T-cell (primary cell): ENCODE data around the gene TNRC6B. TPM values are rescaled to one million over a fixed set of nuclear protein-coding genes. Genes with fewer than 3 reads are reported as not detected.
A peak's percentile ranks its signal among the peaks of the same experiment; 100 is the strongest.

ENCODE experiments used
- ATAC-seq, 4 experiments: fragments of 200-7000 bp in 3 of 4; fragments of 150-1000 bp in 1 of 4; cut with Tn5 transposase; replicated peaks in 1 of 4; 1 replicate in 3 of 4; 2 replicates in 1 of 4; pipeline ENCODE4 v1.10.0; 2021; ENCODE audit warnings: moderate library complexity in 3 of 4, mild to moderate bottlenecking in 2 of 4, moderate number of reproducible peaks in 1 of 4
- CTCF ChIA-PET, 2 donors: fragments of 300-600 bp; sonication (Branson Sonifier 250); formaldehyde crosslinking; loops; one replicate each; lab custom pipeline; 2022; ENCODE audit warnings: antibody characterized with exemption in 2 of 2; lab: Charles Lee
- POLR2A ChIA-PET, 2 donors: fragments of 300-600 bp; sonication (Branson Sonifier 250); formaldehyde crosslinking; loops; one replicate each; lab custom pipeline; 2022; ENCODE audit warnings: antibody characterized with exemption in 2 of 2; lab: Charles Lee
- DNase-seq, 35 experiments: peaks; one replicate each; pipeline versions ENCODE4 v3.0.0 to v3.0.0-alpha.2; 2013 to 2023
- H3K27ac ChIP-seq: one replicate; pipeline ENCODE4 v1.5.1; 2013; ENCODE audit warnings: low read length
- H3K27me3 ChIP-seq, 2 experiments: replicated peaks in 1 of 2; 1 replicate in 1 of 2; 2 replicates in 1 of 2; pipeline versions ENCODE4 v1.6.1 to v1.7.0; 2013; ENCODE audit warnings: low read length in 1 of 2, mixed read lengths in 1 of 2; ENCODE audit not compliant: control insufficient read depth in 2 of 2, insufficient read depth in 2 of 2; ENCODE audit errors: extremely low read depth in 1 of 2
- H3K36me3 ChIP-seq, 2 donors: 1 replicate in 1 of 2; 2 replicates in 1 of 2; pipeline versions ENCODE4 v1.6.1 to v1.7.0; 2013; ENCODE audit warnings: low read length in 1 of 2; ENCODE audit not compliant: control insufficient read depth in 2 of 2, insufficient read depth in 1 of 2; ENCODE audit errors: extremely low read depth in 1 of 2
- H3K4me1 ChIP-seq, 2 experiments: 1 replicate in 1 of 2; 2 replicates in 1 of 2; pipeline versions ENCODE4 v1.6.1 to v1.7.0; 2013; ENCODE audit warnings: low read length in 2 of 2, mixed read lengths in 1 of 2; ENCODE audit not compliant: insufficient read depth in 2 of 2, control insufficient read depth in 1 of 2; ENCODE audit errors: extremely low read depth in 1 of 2
- H3K4me3 ChIP-seq, 2 donors: 1 replicate in 1 of 2; 2 replicates in 1 of 2; pipeline versions ENCODE4 v1.5.1 to v1.7.0; 2013; ENCODE audit warnings: mild to moderate bottlenecking in 2 of 2, low read length in 1 of 2, moderate library complexity in 1 of 2; ENCODE audit not compliant: control insufficient read depth in 1 of 2; ENCODE audit errors: extremely low read depth in 1 of 2
- H3K9me3 ChIP-seq: 2 replicates; pipeline ENCODE4 v1.7.0; 2013
- H3K27ac Mint-ChIP-seq, 2 donors: one replicate each; pipeline ENCODE4 v1.8.0; 2020 to 2021; ENCODE audit warnings: mild to moderate bottlenecking in 2 of 2, mixed read lengths in 2 of 2
- H3K27me3 Mint-ChIP-seq, 2 donors: one replicate each; pipeline ENCODE4 v1.8.0; 2021 to 2022; ENCODE audit warnings: mixed read lengths in 2 of 2
- H3K36me3 Mint-ChIP-seq: one replicate; pipeline ENCODE4 v1.8.0; 2021; ENCODE audit warnings: mixed read lengths
- H3K4me1 Mint-ChIP-seq, 3 donors: one replicate each; pipeline ENCODE4 v1.8.0; 2020 to 2022; ENCODE audit warnings: mixed read lengths in 3 of 3, mild to moderate bottlenecking in 1 of 3
- H3K4me3 Mint-ChIP-seq, 3 donors: one replicate each; pipeline ENCODE4 v1.8.0; 2020 to 2022; ENCODE audit warnings: mild to moderate bottlenecking in 3 of 3, mixed read lengths in 3 of 3, moderate library complexity in 3 of 3
- H3K9me3 Mint-ChIP-seq, 3 donors: one replicate each; pipeline ENCODE4 v1.8.0; 2020 to 2022; ENCODE audit warnings: mixed read lengths in 3 of 3
- WGBS: methylation state at CpG from one replicate; pipeline ENCODE4 v1.1.5; 2013; ENCODE audit warnings: missing lambda C conversion rate; ENCODE audit not compliant: insufficient coverage; 5-methylcytosine and 5-hydroxymethylcytosine counted together
- total RNA-seq, 35 experiments: library from RNA in 6 of 35; stranded (reverse) in 6 of 35; fragments of 120-200 nt in 1 of 35; gene quantifications; one replicate each; pipeline versions ENCODE4 v1.2.1 to v1.2.4 and lab custom pipeline; 2013 to 2026

TNRC6B gene
- total RNA-seq, 5 donors from 2014 or later (not counting 1 experiment from before 2014, with no cell fraction given): 122 to 173 (median 143) TPM

DNA sequence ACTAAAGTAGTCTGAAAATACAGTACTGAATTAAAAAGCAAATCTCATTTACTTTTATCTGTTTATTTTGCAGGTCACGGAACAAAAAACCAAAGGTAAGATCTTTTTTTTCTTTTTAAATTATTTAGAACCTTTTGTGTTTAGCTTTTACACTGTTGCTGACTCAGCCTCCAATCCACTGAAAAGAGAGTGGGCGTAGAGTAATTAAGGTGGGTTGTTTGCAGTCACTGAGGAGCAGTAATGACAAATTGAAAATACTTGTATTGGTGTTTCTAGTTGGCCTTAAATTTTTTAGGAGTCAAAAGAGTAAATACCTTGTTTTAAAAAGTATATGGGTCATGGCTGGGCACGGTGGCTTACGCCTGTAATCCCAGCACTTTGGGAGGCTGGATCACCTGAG lies 73.4 kb downstream of the TNRC6B start:
- Mint-ChIP-seq H3K36me3 (peaks cover 41% of the 10 kb centered on the region), H3K4me1 (peaks cover 70 to 85% (median 83%) of the 10 kb centered on the region in 3 donors), H3K27me3 (no peaks in the 10 kb centered on the region), H3K9me3 (no peaks in the 10 kb centered on the region), H3K4me3 (no peak overlapping the region), H3K27ac (peak overlapping the region; percentile 33 to 68)
- ChIA-PET CTCF (interaction anchor here (0.6 to 1.3 kb wide), 3 partner anchors 9 to 123 kb away, joined by 3 to 4 read pairs (median 3); no protein-coding TSS in a partner anchor), POLR2A (interaction anchor here (0.6 to 0.7 kb wide), 2 partner anchors 30 to 62 kb away, joined by 3 to 4 read pairs; no protein-coding TSS in a partner anchor)
- H3K36me3 ChIP-seq: peaks cover 3 to 26% of the 10 kb centered on the region in 2 donors
- no peak for DNase-seq
- H3K9me3 ChIP-seq: no peaks in the 10 kb centered on the region
- WGBS: 100% methylated on average over 1 of the region's 4 CpGs
- H3K27ac ChIP-seq: no peak overlapping the region
- ATAC-seq: no peak
- no peaks in the 10 kb centered on the region for H3K27me3 ChIP-seq
- H3K4me1 ChIP-seq: peaks cover 25 to 31% of the 10 kb centered on the region in 2 experiments
- H3K4me3 ChIP-seq: no peak overlapping the region

DNA sequence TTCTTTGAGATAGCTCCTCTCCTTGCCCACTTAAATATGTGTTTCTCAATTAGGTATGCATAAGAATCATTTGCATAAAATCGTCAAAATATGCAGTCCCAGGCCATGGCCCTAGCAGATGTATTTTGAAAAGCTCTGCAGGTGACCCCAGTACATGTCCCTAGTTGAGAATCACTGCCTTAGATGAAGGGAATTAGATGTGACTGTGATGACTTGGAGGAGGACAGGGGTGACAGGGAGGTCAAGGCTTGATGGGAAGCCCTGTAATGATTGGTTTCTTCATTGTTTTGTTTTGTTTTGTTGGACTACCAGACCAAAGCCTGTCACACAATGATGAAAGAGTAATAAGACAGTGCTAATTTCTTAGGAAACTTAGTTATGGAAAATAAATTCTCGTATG lies 74.4 kb downstream of the TNRC6B start:
- ChIA-PET POLR2A (no interaction called here), CTCF (interaction anchor here in 1 of 2 donors (1.3 kb wide), 1 partner anchor 10 kb away, joined by 3 read pairs; no protein-coding TSS in a partner anchor)
- Histone ChIP-seq H3K27me3 (no peaks in the 10 kb centered on the region), H3K36me3 (peaks cover 0 to 19% of the 10 kb centered on the region in 2 donors), H3K4me1 (peaks cover 21 to 33% of the 10 kb centered on the region in 2 experiments), H3K9me3 (no peaks in the 10 kb centered on the region), H3K27ac (no peak overlapping the region), H3K4me3 (no peak overlapping the region)
- Mint-ChIP-seq H3K4me1 (peaks cover 71 to 87% (median 85%) of the 10 kb centered on the region in 3 donors), H3K4me3 (no peak overlapping the region), H3K27ac (peak overlapping the region; percentile 49 to 65), H3K36me3 (peaks cover 40% of the 10 kb centered on the region), H3K27me3 (no peaks in the 10 kb centered on the region), H3K9me3 (no peaks in the 10 kb centered on the region)
- ATAC-seq (no peak), DNase-seq (no peak)
- no CpG with 5 or more reads among the region's 2 CpGs for WGBS

DNA sequence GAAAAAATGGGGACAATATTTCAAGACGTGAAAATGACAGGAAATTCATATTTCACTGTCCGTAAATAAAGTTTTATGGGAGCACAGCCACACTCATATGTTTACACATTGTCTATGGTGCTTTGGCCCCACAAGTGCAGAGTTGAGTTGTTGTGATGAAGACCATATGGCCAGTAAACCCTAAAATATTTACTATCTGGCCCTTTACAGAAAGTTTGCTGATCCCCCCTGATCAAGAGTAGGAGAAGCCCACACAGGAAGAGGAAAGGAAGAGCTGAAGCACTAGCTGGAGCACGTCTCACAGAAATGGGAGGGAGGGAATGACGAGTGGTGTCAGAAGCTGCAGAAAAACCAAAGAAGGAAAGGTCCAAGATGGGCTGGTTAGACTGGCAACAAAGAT lies 78.8 kb downstream of the TNRC6B start:
- Histone ChIP-seq H3K27ac (peak overlapping the region; percentile 21), H3K9me3 (no peaks in the 10 kb centered on the region), H3K27me3 (no peaks in the 10 kb centered on the region), H3K4me3 (no peak overlapping the region), H3K36me3 (peaks cover 0 to 31% of the 10 kb centered on the region in 2 donors), H3K4me1 (peaks cover 10 to 35% of the 10 kb centered on the region in 2 experiments)
- Mint-ChIP-seq H3K27me3 (no peaks in the 10 kb centered on the region), H3K9me3 (no peaks in the 10 kb centered on the region), H3K36me3 (peaks cover 41% of the 10 kb centered on the region), H3K4me3 (peak overlapping the region in 1 of 3 donors; percentile 8), H3K27ac (peak overlapping the region; percentile 79 to 80), H3K4me1 (peaks cover 62 to 80% (median 74%) of the 10 kb centered on the region in 3 donors)
- no peak for DNase-seq
- WGBS: 83% methylated on average over 2 of the region's 4 CpGs
- ChIA-PET CTCF (no interaction called here), POLR2A (interaction anchor here in 1 of 2 donors (0.6 kb wide), 1 partner anchor 85 kb away, joined by 4 read pairs; no protein-coding TSS in a partner anchor)
- ATAC-seq: no peak

DNA sequence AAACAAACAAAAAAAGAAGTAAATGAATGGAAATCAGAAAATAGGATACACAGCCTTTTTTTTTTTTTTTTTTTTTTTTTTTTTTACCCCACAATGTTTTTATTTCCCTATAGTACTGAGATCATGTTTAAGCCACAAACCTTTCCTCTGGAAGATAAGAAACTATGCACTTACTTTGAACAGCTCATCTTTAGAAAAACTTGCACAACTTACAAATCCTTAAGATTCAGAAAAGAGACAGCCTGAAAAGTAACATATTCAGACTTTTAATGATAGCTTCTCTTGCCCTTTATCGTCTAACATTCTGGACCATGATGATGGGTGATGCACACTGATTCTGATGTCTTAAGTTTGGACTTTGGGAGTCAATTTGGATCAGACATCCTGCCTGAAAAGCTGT lies 80.3 kb downstream of the TNRC6B start:
- no peak overlapping the region for H3K4me3 ChIP-seq
- ATAC-seq: peak; percentile 23 to 59 (median 39)
- H3K36me3 Mint-ChIP-seq: peaks cover 42% of the 10 kb centered on the region
- H3K4me1 ChIP-seq: peaks cover 10 to 35% of the 10 kb centered on the region in 2 experiments
- 80% methylated on average over 1 of the region's 1 CpG for WGBS
- H3K27me3 Mint-ChIP-seq: no peaks in the 10 kb centered on the region
- ChIA-PET POLR2A (interaction anchor here (0.6 kb wide), 2 partner anchors 56 to 58 kb away, joined by 3 to 7 read pairs; no protein-coding TSS in a partner anchor), CTCF (interaction anchor here in 1 of 2 donors (0.6 to 0.7 kb wide), 6 partner anchors 32 to 903 kb away, joined by 3 to 7 read pairs (median 4); no protein-coding TSS in a partner anchor)
- H3K27ac ChIP-seq: peak overlapping the region; percentile 49
- peak overlapping the region; percentile 80 to 88 for H3K27ac Mint-ChIP-seq
- peak overlapping the region; percentile 27 to 53 (median 46) for H3K4me3 Mint-ChIP-seq
- H3K4me1 Mint-ChIP-seq: peaks cover 69 to 75% (median 71%) of the 10 kb centered on the region in 3 donors
- no peaks in the 10 kb centered on the region for H3K9me3 ChIP-seq
- DNase-seq: no peak
- peaks cover 0 to 34% of the 10 kb centered on the region in 2 donors for H3K36me3 ChIP-seq
- no peaks in the 10 kb centered on the region for H3K9me3 Mint-ChIP-seq
- no peaks in the 10 kb centered on the region for H3K27me3 ChIP-seq

DNA sequence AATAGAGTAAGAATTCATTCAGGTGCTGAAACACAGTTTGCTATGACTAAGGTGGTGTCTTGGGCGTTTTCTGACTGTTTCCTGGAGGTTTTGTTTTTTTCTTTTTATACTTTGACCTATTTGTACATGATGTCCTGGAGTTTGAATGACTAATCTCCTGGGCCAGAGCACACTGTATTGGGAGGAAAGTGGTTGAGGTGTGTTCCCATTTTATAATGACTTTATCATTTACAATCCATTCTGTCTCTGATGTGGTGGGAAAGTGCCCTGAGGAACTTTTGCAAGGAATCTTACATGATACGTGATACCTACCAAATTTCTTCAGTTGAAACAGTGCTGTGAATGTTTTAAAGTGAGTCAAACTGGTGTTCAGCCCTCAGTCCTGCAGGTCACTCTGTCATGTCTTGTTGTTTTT lies 80.8 kb downstream of the TNRC6B start:
- peak; percentile 63 to 96 (median 80) for ATAC-seq
- Mint-ChIP-seq H3K9me3 (no peaks in the 10 kb centered on the region), H3K27me3 (no peaks in the 10 kb centered on the region), H3K27ac (peak overlapping the region; percentile 80 to 88), H3K4me3 (peak overlapping the region; percentile 27 to 53 (median 46)), H3K4me1 (peaks cover 72 to 77% (median 72%) of the 10 kb centered on the region in 3 donors), H3K36me3 (peaks cover 42% of the 10 kb centered on the region)
- peak in 1 of 35 experiments; percentile 34 for DNase-seq
- no peak overlapping the region for H3K4me3 ChIP-seq
- H3K9me3 ChIP-seq: no peaks in the 10 kb centered on the region
- peak overlapping the region; percentile 49 for H3K27ac ChIP-seq
- H3K27me3 ChIP-seq: no peaks in the 10 kb centered on the region
- WGBS: no CpG with 5 or more reads among the region's 2 CpGs
- ChIA-PET CTCF (interaction anchor here in 1 of 2 donors (0.6 to 0.7 kb wide), 4 partner anchors 46 to 904 kb away, joined by 3 to 7 read pairs (median 6); no protein-coding TSS in a partner anchor), POLR2A (no interaction called here)
- peaks cover 14 to 39% of the 10 kb centered on the region in 2 experiments for H3K4me1 ChIP-seq
- H3K36me3 ChIP-seq: peaks cover 0 to 39% of the 10 kb centered on the region in 2 donors

DNA sequence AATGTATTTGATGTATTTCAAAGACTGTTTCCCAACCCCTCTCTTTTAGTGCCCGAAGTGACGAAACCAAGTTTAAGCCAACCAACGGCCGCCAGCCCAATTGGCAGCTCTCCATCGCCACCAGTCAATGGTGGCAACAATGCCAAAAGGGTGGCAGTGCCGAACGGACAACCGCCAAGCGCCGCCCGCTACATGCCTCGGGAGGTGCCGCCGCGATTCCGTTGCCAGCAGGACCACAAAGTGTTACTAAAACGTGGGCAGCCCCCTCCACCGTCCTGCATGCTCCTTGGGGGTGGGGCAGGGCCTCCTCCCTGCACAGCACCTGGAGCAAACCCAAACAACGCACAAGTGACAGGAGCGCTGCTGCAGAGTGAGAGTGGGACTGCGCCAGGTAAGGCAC lies 84.1 kb downstream of the TNRC6B start:
- H3K4me1 Mint-ChIP-seq: peaks cover 77 to 79% (median 79%) of the 10 kb centered on the region in 3 donors
- no peaks in the 10 kb centered on the region for H3K9me3 ChIP-seq
- POLR2A ChIA-PET: no interaction called here
- no peak for DNase-seq
- 97% methylated on average over 19 of the region's 21 CpGs for WGBS
- H3K27me3 Mint-ChIP-seq: no peaks in the 10 kb centered on the region
- H3K36me3 ChIP-seq: peaks cover 3 to 60% of the 10 kb centered on the region in 2 donors
- no peak overlapping the region for H3K4me3 Mint-ChIP-seq
- H3K36me3 Mint-ChIP-seq: peaks cover 57% of the 10 kb centered on the region
- no peak for ATAC-seq
- no peak overlapping the region for H3K4me3 ChIP-seq
- no peaks in the 10 kb centered on the region for H3K27me3 ChIP-seq
- H3K9me3 Mint-ChIP-seq: no peaks in the 10 kb centered on the region
- peaks cover 18 to 48% of the 10 kb centered on the region in 2 experiments for H3K4me1 ChIP-seq
- H3K27ac ChIP-seq: no peak overlapping the region
- H3K27ac Mint-ChIP-seq: peak overlapping the region in 1 of 2 donors; percentile 29
- CTCF ChIA-PET: no interaction called here
